ENCODE results near the gene CHURC1. TPM values are rescaled to one million over a fixed set of nuclear protein-coding genes. Genes with fewer than 3 reads are reported as not detected.

CHURC1 gene
- total RNA-seq, 1 donor from 2014 or later, result 59.8 TPM

DNA sequence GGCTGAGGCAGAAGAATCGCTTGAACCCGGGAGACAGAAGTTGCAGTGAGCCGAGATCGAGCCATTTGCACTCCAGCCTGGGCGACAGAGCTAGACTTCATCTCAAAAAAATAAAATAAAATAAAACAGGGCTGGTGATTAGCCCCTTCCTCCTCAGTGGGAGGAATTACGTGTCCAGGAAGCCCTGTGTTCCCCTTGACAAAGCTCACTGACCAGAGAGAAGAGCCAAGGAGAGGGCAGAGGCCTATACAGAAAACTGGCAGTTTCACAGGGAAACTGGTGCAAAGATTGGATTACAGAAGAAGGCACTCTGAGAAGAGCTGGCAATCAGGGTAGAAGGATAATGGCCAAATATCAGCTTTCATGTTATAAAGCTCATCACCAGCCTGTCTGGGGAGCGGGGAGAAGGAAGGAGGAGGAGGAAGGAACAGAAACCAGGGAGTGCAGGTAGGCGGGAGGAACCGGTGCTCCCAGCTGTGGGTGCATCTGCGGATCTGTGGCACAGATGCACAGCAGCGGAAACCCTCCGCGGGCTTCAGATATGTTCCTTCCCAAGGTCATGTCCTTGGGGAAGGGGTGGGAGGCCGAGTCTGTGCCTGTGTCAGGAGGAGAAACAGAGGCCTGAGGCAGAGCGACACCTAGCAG lies 51.2 kb downstream of the CHURC1 start:
- Mint-ChIP-seq H3K9me3 (no peaks in the 10 kb centered on the region), H3K4me3 (no peak overlapping the region), H3K4me1 (peaks cover 10% of the 10 kb centered on the region), H3K27me3 (ENCODE audit: insufficient read depth, low read depth) (no peaks in the 10 kb centered on the region), H3K27ac (no peak overlapping the region), H3K36me3 (no peaks in the 10 kb centered on the region)
- Histone ChIP-seq H4K20me1 (ENCODE audit: low read depth) (peaks cover 7% of the 10 kb centered on the region), H3K4me1 (peaks cover 20% of the 10 kb centered on the region), H3K27ac (no peak overlapping the region), H3K9ac (no peak overlapping the region), H2AFZ (replicated peaks) (no peak overlapping the region), H3K4me3 (no peak overlapping the region), H3K4me2 (no peak overlapping the region), H3F3A (ENCODE audit: low read depth) (no peaks in the 10 kb centered on the region), H3K36me3 (no peaks in the 10 kb centered on the region), H3K27me3 (peaks cover 5% of the 10 kb centered on the region), H3K79me2 (ENCODE audit: low read depth) (no peaks in the 10 kb centered on the region), H3K9me3 (ENCODE audit: low read depth) (no peaks in the 10 kb centered on the region)
- no peak for DNase-seq (ENCODE audit: low spot score)
- TF ChIP-seq EZH2 (IDR thresholded peaks at IDR 0.05) (no peak), EZH2phosphoT487 (IDR thresholded peaks at IDR 0.05) (no peak)
- TF ChIP-seq, protein P1, sequence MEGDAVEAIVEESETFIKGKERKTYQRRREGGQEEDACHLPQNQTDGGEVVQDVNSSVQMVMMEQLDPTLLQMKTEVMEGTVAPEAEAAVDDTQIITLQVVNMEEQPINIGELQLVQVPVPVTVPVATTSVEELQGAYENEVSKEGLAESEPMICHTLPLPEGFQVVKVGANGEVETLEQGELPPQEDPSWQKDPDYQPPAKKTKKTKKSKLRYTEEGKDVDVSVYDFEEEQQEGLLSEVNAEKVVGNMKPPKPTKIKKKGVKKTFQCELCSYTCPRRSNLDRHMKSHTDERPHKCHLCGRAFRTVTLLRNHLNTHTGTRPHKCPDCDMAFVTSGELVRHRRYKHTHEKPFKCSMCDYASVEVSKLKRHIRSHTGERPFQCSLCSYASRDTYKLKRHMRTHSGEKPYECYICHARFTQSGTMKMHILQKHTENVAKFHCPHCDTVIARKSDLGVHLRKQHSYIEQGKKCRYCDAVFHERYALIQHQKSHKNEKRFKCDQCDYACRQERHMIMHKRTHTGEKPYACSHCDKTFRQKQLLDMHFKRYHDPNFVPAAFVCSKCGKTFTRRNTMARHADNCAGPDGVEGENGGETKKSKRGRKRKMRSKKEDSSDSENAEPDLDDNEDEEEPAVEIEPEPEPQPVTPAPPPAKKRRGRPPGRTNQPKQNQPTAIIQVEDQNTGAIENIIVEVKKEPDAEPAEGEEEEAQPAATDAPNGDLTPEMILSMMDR (IDR thresholded peaks at IDR 0.05), result no peak

DNA sequence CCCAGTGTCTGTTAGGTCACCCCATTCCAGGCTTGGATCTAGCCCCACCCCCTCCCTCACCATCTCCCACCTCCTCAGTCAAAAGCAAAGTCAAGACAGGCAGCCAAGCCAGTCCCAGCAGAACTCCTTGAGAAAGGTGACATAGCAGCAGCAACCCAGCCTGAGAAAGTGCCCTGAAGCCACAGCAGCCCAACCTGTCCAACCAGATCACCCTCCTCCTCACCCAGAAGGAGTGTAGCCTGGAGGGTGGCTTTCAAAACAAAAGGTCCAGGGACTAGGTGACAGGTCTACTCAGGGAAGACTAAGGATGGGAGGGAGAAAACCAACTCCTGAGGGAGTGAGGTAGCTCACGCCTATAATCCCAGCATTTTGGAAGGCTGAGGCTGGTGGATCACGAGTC lies 52.7 kb downstream of the CHURC1 start:
- Mint-ChIP-seq H3K36me3 (no peaks in the 10 kb centered on the region), H3K4me1 (peaks cover 13% of the 10 kb centered on the region), H3K27ac (no peak overlapping the region), H3K27me3 (ENCODE audit: insufficient read depth, low read depth) (no peaks in the 10 kb centered on the region), H3K9me3 (no peaks in the 10 kb centered on the region), H3K4me3 (no peak overlapping the region)
- H3K79me2 ChIP-seq (ENCODE audit: low read depth), result no peaks in the 10 kb centered on the region
- no peak overlapping the region for H3K27ac ChIP-seq
- no peak for DNase-seq (ENCODE audit: low spot score)
- no peaks in the 10 kb centered on the region for H3K9me3 ChIP-seq (ENCODE audit: low read depth)
- H3K4me2 ChIP-seq, result no peak overlapping the region
- H4K20me1 ChIP-seq (ENCODE audit: low read depth), result peaks cover 7% of the 10 kb centered on the region
- H3K36me3 ChIP-seq, result no peaks in the 10 kb centered on the region
- peaks cover 18% of the 10 kb centered on the region for H3K27me3 ChIP-seq
- H3K4me3 ChIP-seq, result no peak overlapping the region
- TF ChIP-seq, protein P1 (IDR thresholded peaks at IDR 0.05), result no peak
- no peak for TF ChIP-seq EZH2 (IDR thresholded peaks at IDR 0.05)
- no peak for TF ChIP-seq EZH2phosphoT487 (IDR thresholded peaks at IDR 0.05)
- H3K4me1 ChIP-seq, result peaks cover 26% of the 10 kb centered on the region
- no peak overlapping the region for H2AFZ ChIP-seq (replicated peaks)
- H3K9ac ChIP-seq, result no peak overlapping the region
- no peaks in the 10 kb centered on the region for H3F3A ChIP-seq (ENCODE audit: low read depth)

DNA sequence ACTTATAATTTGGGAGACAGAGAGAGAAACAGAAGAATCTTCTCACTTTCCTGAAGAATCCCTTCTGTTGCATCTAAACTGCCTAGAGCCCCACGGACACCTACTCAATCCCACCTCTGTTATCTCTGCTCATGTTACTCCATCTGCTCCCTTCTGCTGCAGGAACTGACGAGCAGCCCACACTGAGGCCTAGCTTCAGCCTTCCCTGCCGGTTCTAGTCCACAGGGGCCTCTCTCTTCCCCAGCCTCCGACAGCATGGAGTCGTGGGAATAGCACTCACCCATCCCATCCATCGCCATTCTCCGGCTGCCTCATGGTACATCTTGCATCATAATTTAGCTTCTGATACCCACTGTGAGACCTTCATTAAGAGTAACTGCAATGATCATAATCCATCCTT lies 53.9 kb downstream of the CHURC1 start:
- Histone ChIP-seq H3K27me3 (peaks cover 28% of the 10 kb centered on the region), H3F3A (ENCODE audit: low read depth) (peaks cover 9% of the 10 kb centered on the region), H4K20me1 (ENCODE audit: low read depth) (peaks cover 10% of the 10 kb centered on the region), H3K36me3 (no peaks in the 10 kb centered on the region), H3K4me1 (peaks cover 26% of the 10 kb centered on the region), H3K9ac (no peak overlapping the region), H3K27ac (no peak overlapping the region), H3K79me2 (ENCODE audit: low read depth) (no peaks in the 10 kb centered on the region), H2AFZ (replicated peaks) (no peak overlapping the region), H3K9me3 (ENCODE audit: low read depth) (no peaks in the 10 kb centered on the region), H3K4me2 (peak overlapping the region; percentile 40), H3K4me3 (no peak overlapping the region)
- no peak for DNase-seq (ENCODE audit: low spot score)
- H3K9me3 Mint-ChIP-seq, result no peaks in the 10 kb centered on the region
- no peaks in the 10 kb centered on the region for H3K27me3 Mint-ChIP-seq (ENCODE audit: insufficient read depth, low read depth)
- H3K4me1 Mint-ChIP-seq, result peaks cover 13% of the 10 kb centered on the region
- TF ChIP-seq EZH2 (IDR thresholded peaks at IDR 0.05), result no peak
- TF ChIP-seq EZH2phosphoT487 (IDR thresholded peaks at IDR 0.05), result no peak
- TF ChIP-seq, protein P1 (IDR thresholded peaks at IDR 0.05), result no peak
- no peaks in the 10 kb centered on the region for H3K36me3 Mint-ChIP-seq
- H3K4me3 Mint-ChIP-seq, result no peak overlapping the region
- H3K27ac Mint-ChIP-seq, result no peak overlapping the region

Measured in neural progenitor cell (in vitro differentiated cells).